ENCODE results near the gene ALG2. TPM values are rescaled to one million over a fixed set of nuclear protein-coding genes. Genes with fewer than 3 reads are reported as not detected.

The ALG2 gene
- total and polyA plus RNA-seq, 2 experiments from 2014 or later, result 31.5 to 39.7 TPM

DNA sequence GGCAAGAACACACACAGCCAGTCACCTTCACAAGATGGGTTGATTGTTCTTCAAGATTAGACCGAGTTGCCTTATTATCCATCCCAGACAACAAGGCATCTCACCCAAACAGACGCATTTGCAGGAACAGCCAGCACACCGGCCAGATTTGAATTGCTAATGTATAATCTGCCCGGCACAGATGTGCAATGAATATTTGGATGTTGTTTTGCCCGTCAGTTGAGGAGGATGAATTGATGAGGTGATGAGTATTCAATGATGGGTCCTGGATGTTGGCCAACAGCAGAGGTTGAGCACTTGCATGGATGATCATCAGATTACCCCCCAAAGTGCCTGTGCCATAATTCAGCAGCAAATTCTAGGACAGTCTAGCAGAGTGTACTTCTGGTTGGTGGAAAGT lies 20.1 kb downstream of the ALG2 start (continued):
- TF ChIP-seq, protein P1, sequence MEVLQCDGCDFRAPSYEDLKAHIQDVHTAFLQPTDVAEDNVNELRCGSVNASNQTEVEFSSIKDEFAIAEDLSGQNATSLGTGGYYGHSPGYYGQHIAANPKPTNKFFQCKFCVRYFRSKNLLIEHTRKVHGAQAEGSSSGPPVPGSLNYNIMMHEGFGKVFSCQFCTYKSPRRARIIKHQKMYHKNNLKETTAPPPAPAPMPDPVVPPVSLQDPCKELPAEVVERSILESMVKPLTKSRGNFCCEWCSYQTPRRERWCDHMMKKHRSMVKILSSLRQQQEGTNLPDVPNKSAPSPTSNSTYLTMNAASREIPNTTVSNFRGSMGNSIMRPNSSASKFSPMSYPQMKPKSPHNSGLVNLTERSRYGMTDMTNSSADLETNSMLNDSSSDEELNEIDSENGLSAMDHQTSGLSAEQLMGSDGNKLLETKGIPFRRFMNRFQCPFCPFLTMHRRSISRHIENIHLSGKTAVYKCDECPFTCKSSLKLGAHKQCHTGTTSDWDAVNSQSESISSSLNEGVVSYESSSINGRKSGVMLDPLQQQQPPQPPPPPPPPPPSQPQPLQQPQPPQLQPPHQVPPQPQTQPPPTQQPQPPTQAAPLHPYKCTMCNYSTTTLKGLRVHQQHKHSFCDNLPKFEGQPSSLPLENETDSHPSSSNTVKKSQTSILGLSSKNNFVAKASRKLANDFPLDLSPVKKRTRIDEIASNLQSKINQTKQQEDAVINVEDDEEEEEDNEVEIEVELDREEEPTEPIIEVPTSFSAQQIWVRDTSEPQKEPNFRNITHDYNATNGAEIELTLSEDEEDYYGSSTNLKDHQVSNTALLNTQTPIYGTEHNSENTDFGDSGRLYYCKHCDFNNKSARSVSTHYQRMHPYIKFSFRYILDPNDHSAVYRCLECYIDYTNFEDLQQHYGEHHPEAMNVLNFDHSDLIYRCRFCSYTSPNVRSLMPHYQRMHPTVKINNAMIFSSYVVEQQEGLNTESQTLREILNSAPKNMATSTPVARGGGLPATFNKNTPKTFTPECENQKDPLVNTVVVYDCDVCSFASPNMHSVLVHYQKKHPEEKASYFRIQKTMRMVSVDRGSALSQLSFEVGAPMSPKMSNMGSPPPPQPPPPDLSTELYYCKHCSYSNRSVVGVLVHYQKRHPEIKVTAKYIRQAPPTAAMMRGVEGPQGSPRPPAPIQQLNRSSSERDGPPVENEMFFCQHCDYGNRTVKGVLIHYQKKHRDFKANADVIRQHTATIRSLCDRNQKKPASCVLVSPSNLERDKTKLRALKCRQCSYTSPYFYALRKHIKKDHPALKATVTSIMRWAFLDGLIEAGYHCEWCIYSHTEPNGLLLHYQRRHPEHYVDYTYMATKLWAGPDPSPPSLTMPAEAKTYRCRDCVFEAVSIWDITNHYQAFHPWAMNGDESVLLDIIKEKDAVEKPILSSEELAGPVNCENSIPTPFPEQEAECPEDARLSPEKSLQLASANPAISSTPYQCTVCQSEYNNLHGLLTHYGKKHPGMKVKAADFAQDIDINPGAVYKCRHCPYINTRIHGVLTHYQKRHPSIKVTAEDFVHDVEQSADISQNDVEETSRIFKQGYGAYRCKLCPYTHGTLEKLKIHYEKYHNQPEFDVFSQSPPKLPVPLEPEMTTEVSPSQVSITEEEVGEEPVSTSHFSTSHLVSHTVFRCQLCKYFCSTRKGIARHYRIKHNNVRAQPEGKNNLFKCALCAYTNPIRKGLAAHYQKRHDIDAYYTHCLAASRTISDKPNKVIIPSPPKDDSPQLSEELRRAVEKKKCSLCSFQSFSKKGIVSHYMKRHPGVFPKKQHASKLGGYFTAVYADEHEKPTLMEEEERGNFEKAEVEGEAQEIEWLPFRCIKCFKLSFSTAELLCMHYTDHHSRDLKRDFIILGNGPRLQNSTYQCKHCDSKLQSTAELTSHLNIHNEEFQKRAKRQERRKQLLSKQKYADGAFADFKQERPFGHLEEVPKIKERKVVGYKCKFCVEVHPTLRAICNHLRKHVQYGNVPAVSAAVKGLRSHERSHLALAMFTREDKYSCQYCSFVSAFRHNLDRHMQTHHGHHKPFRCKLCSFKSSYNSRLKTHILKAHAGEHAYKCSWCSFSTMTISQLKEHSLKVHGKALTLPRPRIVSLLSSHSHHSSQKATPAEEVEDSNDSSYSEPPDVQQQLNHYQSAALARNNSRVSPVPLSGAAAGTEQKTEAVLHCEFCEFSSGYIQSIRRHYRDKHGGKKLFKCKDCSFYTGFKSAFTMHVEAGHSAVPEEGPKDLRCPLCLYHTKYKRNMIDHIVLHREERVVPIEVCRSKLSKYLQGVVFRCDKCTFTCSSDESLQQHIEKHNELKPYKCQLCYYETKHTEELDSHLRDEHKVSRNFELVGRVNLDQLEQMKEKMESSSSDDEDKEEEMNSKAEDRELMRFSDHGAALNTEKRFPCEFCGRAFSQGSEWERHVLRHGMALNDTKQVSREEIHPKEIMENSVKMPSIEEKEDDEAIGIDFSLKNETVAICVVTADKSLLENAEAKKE (CRISPR knock-in tag; IDR thresholded peaks at IDR 0.05), result no peak
- TF ChIP-seq JUNB (IDR thresholded peaks at IDR 0.05; ENCODE audit: unreplicated experiment), result no peak
- no peak for TF ChIP-seq ZNF114 (CRISPR knock-in tag; IDR thresholded peaks at IDR 0.05)
- no peak for TF ChIP-seq EZH2phosphoT487 (IDR thresholded peaks at IDR 0.05; ENCODE audit: unreplicated experiment)
- no peak for TF ChIP-seq POLR2AphosphoS5 (IDR thresholded peaks at IDR 0.05; ENCODE audit: low read depth)
- no peak for TF ChIP-seq EZH2 (IDR thresholded peaks at IDR 0.05; ENCODE audit: low read depth, unreplicated experiment)
- TF ChIP-seq, protein P2, sequence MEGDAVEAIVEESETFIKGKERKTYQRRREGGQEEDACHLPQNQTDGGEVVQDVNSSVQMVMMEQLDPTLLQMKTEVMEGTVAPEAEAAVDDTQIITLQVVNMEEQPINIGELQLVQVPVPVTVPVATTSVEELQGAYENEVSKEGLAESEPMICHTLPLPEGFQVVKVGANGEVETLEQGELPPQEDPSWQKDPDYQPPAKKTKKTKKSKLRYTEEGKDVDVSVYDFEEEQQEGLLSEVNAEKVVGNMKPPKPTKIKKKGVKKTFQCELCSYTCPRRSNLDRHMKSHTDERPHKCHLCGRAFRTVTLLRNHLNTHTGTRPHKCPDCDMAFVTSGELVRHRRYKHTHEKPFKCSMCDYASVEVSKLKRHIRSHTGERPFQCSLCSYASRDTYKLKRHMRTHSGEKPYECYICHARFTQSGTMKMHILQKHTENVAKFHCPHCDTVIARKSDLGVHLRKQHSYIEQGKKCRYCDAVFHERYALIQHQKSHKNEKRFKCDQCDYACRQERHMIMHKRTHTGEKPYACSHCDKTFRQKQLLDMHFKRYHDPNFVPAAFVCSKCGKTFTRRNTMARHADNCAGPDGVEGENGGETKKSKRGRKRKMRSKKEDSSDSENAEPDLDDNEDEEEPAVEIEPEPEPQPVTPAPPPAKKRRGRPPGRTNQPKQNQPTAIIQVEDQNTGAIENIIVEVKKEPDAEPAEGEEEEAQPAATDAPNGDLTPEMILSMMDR (conservative IDR thresholded peaks at IDR 0.05; ENCODE audit: low read depth in 2 of 2), result no peak
- TF ChIP-seq, protein P3, sequence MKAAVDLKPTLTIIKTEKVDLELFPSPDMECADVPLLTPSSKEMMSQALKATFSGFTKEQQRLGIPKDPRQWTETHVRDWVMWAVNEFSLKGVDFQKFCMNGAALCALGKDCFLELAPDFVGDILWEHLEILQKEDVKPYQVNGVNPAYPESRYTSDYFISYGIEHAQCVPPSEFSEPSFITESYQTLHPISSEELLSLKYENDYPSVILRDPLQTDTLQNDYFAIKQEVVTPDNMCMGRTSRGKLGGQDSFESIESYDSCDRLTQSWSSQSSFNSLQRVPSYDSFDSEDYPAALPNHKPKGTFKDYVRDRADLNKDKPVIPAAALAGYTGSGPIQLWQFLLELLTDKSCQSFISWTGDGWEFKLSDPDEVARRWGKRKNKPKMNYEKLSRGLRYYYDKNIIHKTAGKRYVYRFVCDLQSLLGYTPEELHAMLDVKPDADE (IDR thresholded peaks at IDR 0.05), result no peak
- TF ChIP-seq STAT1 (IDR thresholded peaks at IDR 0.05; ENCODE audit: unreplicated experiment), result no peak
- no peak for TF ChIP-seq CREB1 (CRISPR knock-in tag; IDR thresholded peaks at IDR 0.05; ENCODE audit: low read depth)
